ENCODE measurements around the gene LSAMP.

DNA sequence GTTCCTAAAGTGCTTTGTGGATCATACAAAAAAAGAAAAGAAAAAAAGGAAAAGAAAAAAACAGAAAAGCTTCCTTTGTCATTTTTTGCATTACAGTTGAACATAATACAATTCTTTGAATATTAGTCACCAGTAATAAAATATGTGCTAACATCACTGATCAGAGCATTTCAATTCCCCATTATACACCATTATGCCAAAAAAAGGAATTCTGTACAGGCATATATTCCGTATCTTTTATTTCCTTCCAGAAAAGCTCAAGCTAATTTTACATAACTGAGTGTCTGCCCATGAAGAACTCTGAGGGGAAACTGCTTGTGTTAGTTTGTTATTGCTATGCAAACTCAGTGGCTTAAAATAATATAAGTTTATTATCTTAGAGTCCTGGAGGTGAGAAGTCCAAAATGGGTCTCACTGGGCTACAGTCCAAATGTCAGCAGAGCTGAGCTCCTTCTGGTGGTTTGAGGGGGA, 444.1 kb downstream of the LSAMP start:
- TF ChIP-seq CTCF (IDR thresholded peaks at IDR 0.05), result no peak
- no peak for TF ChIP-seq POLR2A (IDR thresholded peaks at IDR 0.05)
